Upper lobe of left lung (tissue), 4 donors: ENCODE data around the gene FSTL5.

Experiments
- EP300 ChIP-seq, 4 donors: sonication (generic); formaldehyde crosslinking; IDR thresholded peaks; one replicate each; pipeline ENCODE4 v1.5.1; 2017; ENCODE audit warnings: antibody characterized with exemption in 4 of 4, control low read depth in 2 of 4
- POLR2A ChIP-seq, 4 donors: fragments of 450-650 bp; IDR thresholded peaks; one replicate each; pipeline ENCODE4 v1.5.1; 2016 to 2017; ENCODE audit warnings: antibody characterized with exemption in 4 of 4, mild to moderate bottlenecking in 2 of 4
- TF ChIP-seq, protein P1 (sequence below), 6 experiments: fragments of 450-650 bp in 4 of 6; fragments of 200-600 bp in 2 of 6; sonication (generic) in 2 of 6; IDR thresholded peaks; one replicate each; pipeline ENCODE4 v1.5.1; 2016 to 2019; ENCODE audit warnings: antibody characterized with exemption in 6 of 6

DNA sequence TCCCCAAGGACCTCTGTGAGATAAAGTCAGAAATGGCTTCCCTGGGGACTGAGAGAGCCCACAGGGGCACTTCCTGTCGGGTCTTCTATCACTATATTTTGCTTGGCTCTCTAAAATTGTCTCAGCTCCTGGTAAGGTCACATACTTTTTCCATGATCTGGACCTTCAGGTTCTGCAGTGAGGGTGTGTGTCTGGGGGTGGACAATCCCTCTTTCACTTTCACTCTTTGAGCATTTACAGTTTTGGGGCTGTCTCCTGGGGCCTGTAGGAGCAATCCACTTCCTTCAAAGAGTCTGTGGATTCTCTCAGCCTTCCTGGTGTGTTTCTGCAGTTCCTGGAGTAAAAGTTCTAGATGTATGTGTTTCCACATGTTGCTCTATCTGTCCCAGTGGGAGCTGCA lies 335.7 kb downstream of the FSTL5 start:
- TF ChIP-seq, protein P1, sequence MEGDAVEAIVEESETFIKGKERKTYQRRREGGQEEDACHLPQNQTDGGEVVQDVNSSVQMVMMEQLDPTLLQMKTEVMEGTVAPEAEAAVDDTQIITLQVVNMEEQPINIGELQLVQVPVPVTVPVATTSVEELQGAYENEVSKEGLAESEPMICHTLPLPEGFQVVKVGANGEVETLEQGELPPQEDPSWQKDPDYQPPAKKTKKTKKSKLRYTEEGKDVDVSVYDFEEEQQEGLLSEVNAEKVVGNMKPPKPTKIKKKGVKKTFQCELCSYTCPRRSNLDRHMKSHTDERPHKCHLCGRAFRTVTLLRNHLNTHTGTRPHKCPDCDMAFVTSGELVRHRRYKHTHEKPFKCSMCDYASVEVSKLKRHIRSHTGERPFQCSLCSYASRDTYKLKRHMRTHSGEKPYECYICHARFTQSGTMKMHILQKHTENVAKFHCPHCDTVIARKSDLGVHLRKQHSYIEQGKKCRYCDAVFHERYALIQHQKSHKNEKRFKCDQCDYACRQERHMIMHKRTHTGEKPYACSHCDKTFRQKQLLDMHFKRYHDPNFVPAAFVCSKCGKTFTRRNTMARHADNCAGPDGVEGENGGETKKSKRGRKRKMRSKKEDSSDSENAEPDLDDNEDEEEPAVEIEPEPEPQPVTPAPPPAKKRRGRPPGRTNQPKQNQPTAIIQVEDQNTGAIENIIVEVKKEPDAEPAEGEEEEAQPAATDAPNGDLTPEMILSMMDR (IDR thresholded peaks at IDR 0.05), result no peak
- TF ChIP-seq POLR2A (IDR thresholded peaks at IDR 0.05), result no peak
- no peak for TF ChIP-seq EP300 (IDR thresholded peaks at IDR 0.05)
